ENCODE results near the gene TMEM222.

Gene TMEM222

GRCh38 chr1:27331922-27332321, 10.0 kb downstream of the TMEM222 start:
- TF ChIP-seq CTCF (conservative IDR thresholded peaks at IDR 0.05; ENCODE audit: control insufficient read depth, insufficient read depth, low read depth, low read length): no peak
- no peak overlapping the region for H3K4me3 ChIP-seq (ENCODE audit: control insufficient read depth, low read depth, low read length)
- DNase-seq (ENCODE audit: low read depth): no peak

GRCh38 chr1:27332536-27333281, 10.7 kb downstream of the TMEM222 start:
- no peak overlapping the region for H3K4me3 ChIP-seq (ENCODE audit: control insufficient read depth, low read depth, low read length)
- peak; percentile 44 for DNase-seq (ENCODE audit: low read depth)
- peak; percentile 76 for TF ChIP-seq CTCF (conservative IDR thresholded peaks at IDR 0.05; ENCODE audit: control insufficient read depth, insufficient read depth, low read depth, low read length)

GRCh38 chr1:27333717-27334279, 11.8 kb downstream of the TMEM222 start:
- no peak for DNase-seq (ENCODE audit: low read depth)
- no peak overlapping the region for H3K4me3 ChIP-seq (ENCODE audit: control insufficient read depth, low read depth, low read length)
- TF ChIP-seq CTCF (conservative IDR thresholded peaks at IDR 0.05; ENCODE audit: control insufficient read depth, insufficient read depth, low read depth, low read length): no peak

- no peak for DNase-seq (ENCODE audit: low read depth)
- TF ChIP-seq CTCF (conservative IDR thresholded peaks at IDR 0.05; ENCODE audit: control insufficient read depth, insufficient read depth, low read depth, low read length): no peak
- no peak overlapping the region for H3K4me3 ChIP-seq (ENCODE audit: control insufficient read depth, low read depth, low read length)
Measured at GRCh38 chr1:27335506-27336422, 13.8 kb downstream of the TMEM222 start.

GRCh38 chr1:27336756-27337155, 14.8 kb downstream of the TMEM222 start:
- no peak for TF ChIP-seq CTCF (conservative IDR thresholded peaks at IDR 0.05; ENCODE audit: control insufficient read depth, insufficient read depth, low read depth, low read length)
- no peak overlapping the region for H3K4me3 ChIP-seq (ENCODE audit: control insufficient read depth, low read depth, low read length)

GRCh38 chr1:27338751-27339150, 16.8 kb downstream of the TMEM222 start:
- no peak for DNase-seq (ENCODE audit: low read depth)
- H3K4me3 ChIP-seq (ENCODE audit: control insufficient read depth, low read depth, low read length): no peak overlapping the region
- no peak for TF ChIP-seq CTCF (conservative IDR thresholded peaks at IDR 0.05; ENCODE audit: control insufficient read depth, insufficient read depth, low read depth, low read length)

More at GRCh38 chr1:27336756-27337155, 14.8 kb downstream of the TMEM222 start:
- no peak for DNase-seq (ENCODE audit: low read depth)
